Common myeloid progenitor, CD34-positive (primary cell): ENCODE results near the gene TRIM34.
"Not testable (repeated sequence)": the region's sequence is repeated elsewhere in the genome, so short reads cannot be mapped to it uniquely, and the experiment has no call there.

ENCODE experiments used
- CTCF ChIA-PET: fragments of 350-600 bp; sonication (Branson Sonifier 250); formaldehyde crosslinking; loops from one replicate; lab custom pipeline; 2021; ENCODE audit warnings: antibody characterized with exemption; lab: Charles Lee
- POLR2A ChIA-PET: fragments of 350-600 bp; sonication (Branson Sonifier 250); formaldehyde crosslinking; loops from one replicate; lab custom pipeline; 2021; ENCODE audit warnings: antibody characterized with exemption; lab: Charles Lee
- DNase-seq, 3 donors: peaks; one replicate each; pipeline versions ENCODE4 v3.0.0 to v3.0.0-alpha.2; 2013
- H3K27ac ChIP-seq, 2 experiments: 1 replicate in 1 of 2; 2 replicates in 1 of 2; pipeline ENCODE4 v1.7.0; 2013; ENCODE audit warnings: inconsistent platforms in 2 of 2, low read length in 2 of 2, mild to moderate bottlenecking in 2 of 2, low read depth in 1 of 2, moderate library complexity in 1 of 2; ENCODE audit not compliant: severe bottlenecking in 2 of 2, insufficient read depth in 1 of 2, poor library complexity in 1 of 2
- H3K27me3 ChIP-seq, 5 experiments: replicated peaks in 2 of 5; 1 replicate in 3 of 5; 2 replicates in 2 of 5; pipeline versions ENCODE4 v1.6.1 to v1.7.0; 2013; ENCODE audit warnings: low read length in 4 of 5, mild to moderate bottlenecking in 2 of 5, moderate library complexity in 2 of 5, inconsistent platforms in 1 of 5; ENCODE audit not compliant: insufficient read depth in 5 of 5, control insufficient read depth in 4 of 5
- H3K36me3 ChIP-seq, 4 experiments: 1 replicate in 2 of 4; 2 replicates in 2 of 4; pipeline versions ENCODE4 v1.6.1 to v1.7.0; 2013; ENCODE audit warnings: low read length in 3 of 4, control low read depth in 1 of 4, mild to moderate bottlenecking in 1 of 4; ENCODE audit not compliant: control insufficient read depth in 4 of 4, insufficient read depth in 4 of 4
- H3K4me1 ChIP-seq, 4 experiments: 1 replicate in 3 of 4; 2 replicates in 1 of 4; pipeline versions ENCODE4 v1.6.1 to v1.7.1; 2013; ENCODE audit warnings: low read length in 3 of 4, mild to moderate bottlenecking in 3 of 4, control low read depth in 1 of 4, inconsistent platforms in 1 of 4, moderate library complexity in 1 of 4; ENCODE audit not compliant: control insufficient read depth in 4 of 4, insufficient read depth in 4 of 4; ENCODE audit errors: control extremely low read depth in 1 of 4
- H3K4me3 ChIP-seq, 7 experiments: 1 replicate in 4 of 7; 2 replicates in 3 of 7; pipeline versions ENCODE4 v1.5.1 to v1.7.0; 2013; ENCODE audit warnings: mild to moderate bottlenecking in 7 of 7, low read length in 6 of 7, moderate library complexity in 6 of 7, inconsistent platforms in 2 of 7, low read depth in 2 of 7, control low read depth in 1 of 7; ENCODE audit not compliant: insufficient read depth in 4 of 7, control insufficient read depth in 1 of 7; ENCODE audit errors: extremely low read depth in 1 of 7
- H3K9me3 ChIP-seq, 5 experiments: 1 replicate in 4 of 5; 2 replicates in 1 of 5; pipeline versions ENCODE4 v1.6.1 to v1.7.1; 2013; ENCODE audit warnings: low read length in 4 of 5, mild to moderate bottlenecking in 2 of 5, inconsistent platforms in 1 of 5, low read depth in 1 of 5, moderate library complexity in 1 of 5; ENCODE audit not compliant: control insufficient read depth in 4 of 5, insufficient read depth in 2 of 5; ENCODE audit errors: control extremely low read depth in 1 of 5
- WGBS: methylation state at CpG from one replicate; pipeline ENCODE4 v1.1.5; 2013; ENCODE audit not compliant: insufficient coverage; 5-methylcytosine and 5-hydroxymethylcytosine counted together

TRIM34 gene

GRCh38 chr11:5682890-5683441 lies 58.2 kb downstream of the TRIM34 start:
- H3K9me3 ChIP-seq, H3K27ac ChIP-seq, H3K27me3 ChIP-seq, H3K4me3 ChIP-seq, DNase-seq: not testable (repeated sequence)
- WGBS = 86% methylated on average over 24 of the region's 33 CpGs
- Histone ChIP-seq H3K4me1 (peaks cover 3 to 12% (median 8%) of the 10 kb centered on the region in 4 experiments), H3K36me3 (peaks cover 16 to 29% (median 20%) of the 10 kb centered on the region in 4 experiments)
- POLR2A ChIA-PET = interaction anchor here (0.7 kb wide), 1 partner anchor 1244 kb away, joined by 3 read pairs; no protein-coding TSS in a partner anchor
- CTCF ChIA-PET = interaction anchor here (1.1 to 3.2 kb wide), 5 partner anchors 20 to 208 kb away, joined by 3 to 12 read pairs (median 8); no protein-coding TSS in a partner anchor

GRCh38 chr11:5683620-5684019 lies 58.8 kb downstream of the TRIM34 start:
- WGBS = 31% methylated on average over 3 of the region's 7 CpGs
- peak overlapping the region in 1 of 2 experiments; percentile 99 for H3K27ac ChIP-seq

GRCh38 chr11:5684036-5684645 lies 59.3 kb downstream of the TRIM34 start:
- CTCF ChIA-PET = interaction anchor here (0.9 to 3.2 kb wide), 16 partner anchors 13 to 207 kb away, joined by 3 to 17 read pairs (median 4); partner anchors contain the start of gene OR52N2
- Histone ChIP-seq H3K9me3 (no peaks in the 10 kb centered on the region), H3K27ac (peak overlapping the region; percentile 97 to 99), H3K36me3 (peaks cover 7 to 17% (median 11%) of the 10 kb centered on the region in 4 experiments), H3K4me1 (peaks cover 6 to 18% (median 15%) of the 10 kb centered on the region in 4 experiments), H3K27me3 (no peaks in the 10 kb centered on the region), H3K4me3 (peak overlapping the region in 6 of 7 experiments; percentile 81 to 98 (median 88))
- DNase-seq = peak in 1 of 3 donors; percentile 37
- POLR2A ChIA-PET = interaction anchor here (0.7 to 1.0 kb wide), 3 partner anchors 16 to 1243 kb away, joined by 3 to 5 read pairs (median 3); no protein-coding TSS in a partner anchor
- WGBS = no CpG with 5 or more reads among the region's 8 CpGs

More at GRCh38 chr11:5683620-5684019, 58.8 kb downstream of the TRIM34 start:
- Histone ChIP-seq H3K4me1 (peaks cover 3 to 13% (median 10%) of the 10 kb centered on the region in 4 experiments), H3K4me3 (peak overlapping the region in 6 of 7 experiments; percentile 81 to 98 (median 88)), H3K36me3 (peaks cover 11 to 22% (median 16%) of the 10 kb centered on the region in 4 experiments)
- H3K9me3 ChIP-seq, H3K27me3 ChIP-seq: not testable (repeated sequence)
- DNase-seq = peak in 1 of 3 donors; percentile 36
- ChIA-PET CTCF (interaction anchor here (1.0 to 3.2 kb wide), 10 partner anchors 13 to 207 kb away, joined by 3 to 12 read pairs (median 4); no protein-coding TSS in a partner anchor), POLR2A (interaction anchor here (0.7 to 1.0 kb wide), 2 partner anchors 17 to 1244 kb away, joined by 3 to 5 read pairs; no protein-coding TSS in a partner anchor)

GRCh38 chr11:5684646-5685362 lies 60.0 kb downstream of the TRIM34 start, which contains the start of gene TRIM5:
Gene TRIM5, minus strand, starts transcription at chr11:5685074. Its CDS starts 4,897 bp downstream, at chr11:5680177.
- 0% methylated on average over 11 of the region's 13 CpGs for WGBS
- POLR2A ChIA-PET = interaction anchor here (0.7 to 1.0 kb wide), 2 partner anchors 16 to 35 kb away, joined by 3 to 5 read pairs; no protein-coding TSS in a partner anchor

GRCh38 chr11:5686426-5686825 lies 61.6 kb downstream of the TRIM34 start:
- POLR2A ChIA-PET = no interaction called here
- H3K9me3 ChIP-seq = no peaks in the 10 kb centered on the region
- H3K4me3 ChIP-seq = no peak overlapping the region
- H3K4me1 ChIP-seq = peaks cover 13 to 38% (median 24%) of the 10 kb centered on the region in 4 experiments
- 100% methylated on average over 3 of the region's 4 CpGs for WGBS
- no peaks in the 10 kb centered on the region for H3K27me3 ChIP-seq
- no peak for DNase-seq
- no peaks in the 10 kb centered on the region for H3K36me3 ChIP-seq
- H3K27ac ChIP-seq = no peak overlapping the region
- CTCF ChIA-PET = no interaction called here

More at GRCh38 chr11:5684646-5685362, 60.0 kb downstream of the TRIM34 start, which contains the start of gene TRIM5:
- peak; percentile 93 to 96 (median 94) for DNase-seq
- Histone ChIP-seq H3K36me3 (peaks cover 2 to 11% (median 4%) of the 10 kb centered on the region in 4 experiments), H3K27me3 (no peaks in the 10 kb centered on the region), H3K9me3 (no peaks in the 10 kb centered on the region), H3K4me3 (peak within 1 kb of the TSS; percentile 27 to 98 (median 87)), H3K27ac (peak within 1 kb of the TSS; percentile 97 to 99), H3K4me1 (peaks cover 9 to 24% (median 17%) of the 10 kb centered on the region in 4 experiments)
- CTCF ChIA-PET = interaction anchor here (0.9 to 3.2 kb wide), 17 partner anchors 12 to 208 kb away, joined by 3 to 17 read pairs (median 4); partner anchors contain the start of gene OR52N2

- CTCF ChIA-PET = interaction anchor here (1.4 to 2.9 kb wide), 4 partner anchors 10 to 89 kb away, joined by 5 to 14 read pairs (median 9); no protein-coding TSS in a partner anchor
- H3K4me3 ChIP-seq = no peak overlapping the region
- no peak overlapping the region for H3K27ac ChIP-seq
- no peaks in the 10 kb centered on the region for H3K27me3 ChIP-seq
- H3K36me3 ChIP-seq = no peaks in the 10 kb centered on the region
- no peak for DNase-seq
- WGBS = no CpG with 5 or more reads among the region's 1 CpG
- H3K4me1 ChIP-seq = peaks cover 12 to 47% (median 32%) of the 10 kb centered on the region in 4 experiments
- POLR2A ChIA-PET = interaction anchor here (0.5 kb wide), 1 partner anchor 119 kb away, joined by 4 read pairs; no protein-coding TSS in a partner anchor
- H3K9me3 ChIP-seq = no peaks in the 10 kb centered on the region
Measured at GRCh38 chr11:5688482-5688881, 63.7 kb downstream of the TRIM34 start.
